Uterus (tissue), 2 donors: ENCODE measurements around the gene USB1.
"Not testable (repeated sequence)": the region's sequence is repeated elsewhere in the genome, so short reads cannot be mapped to it uniquely, and the experiment has no call there.

ENCODE experiments used
- CTCF ChIP-seq, 4 experiments: fragments of 200-600 bp in 2 of 4; fragments of 450-650 bp in 2 of 4; sonication (generic) in 2 of 4; IDR thresholded peaks; one replicate each; pipeline ENCODE4 v1.5.1; 2016 to 2019; ENCODE audit warnings: antibody characterized with exemption in 4 of 4, mild to moderate bottlenecking in 2 of 4, moderate library complexity in 1 of 4
- POLR2A ChIP-seq, 2 donors: fragments of 450-650 bp; IDR thresholded peaks; one replicate each; pipeline ENCODE4 v1.6.1; 2016; ENCODE audit warnings: antibody characterized with exemption in 2 of 2, mild to moderate bottlenecking in 1 of 2, moderate library complexity in 1 of 2

GRCh38 chr16:57978070-57978465, 23.1 kb upstream of the USB1 start:
- TF ChIP-seq CTCF, POLR2A (IDR thresholded peaks at IDR 0.05): not testable (repeated sequence)
